Embryonic facial prominence (tissue), 1 donor: Measurements from ENCODE around the gene FLAD1.

Experiments
- DNase-seq: peaks from one replicate; pipeline ENCODE4 v3.0.0-alpha.2; 2016; ENCODE audit errors: extremely low spot score

The FLAD1 gene

DNA sequence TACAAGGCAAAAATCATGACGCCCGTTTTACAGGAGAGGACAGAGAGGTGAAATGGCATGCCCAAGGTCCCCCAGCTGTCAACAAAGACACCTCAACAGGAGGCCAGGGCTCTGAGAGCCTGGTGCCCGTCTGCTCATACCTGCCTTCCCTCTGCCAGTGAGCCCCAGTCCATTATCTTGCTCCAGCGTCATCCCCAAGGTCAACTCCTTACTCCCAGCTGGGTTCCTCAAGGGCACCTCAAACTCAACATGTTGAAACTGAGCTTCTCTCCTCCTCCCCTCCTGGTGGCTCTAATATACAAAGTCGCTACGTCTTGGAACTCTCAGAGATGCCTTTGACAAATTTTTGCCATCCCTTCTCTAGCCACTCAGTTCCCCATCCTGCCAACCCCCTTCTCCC lies 30.5 kb upstream of the FLAD1 start:
- DNase-seq, result no peak

DNA sequence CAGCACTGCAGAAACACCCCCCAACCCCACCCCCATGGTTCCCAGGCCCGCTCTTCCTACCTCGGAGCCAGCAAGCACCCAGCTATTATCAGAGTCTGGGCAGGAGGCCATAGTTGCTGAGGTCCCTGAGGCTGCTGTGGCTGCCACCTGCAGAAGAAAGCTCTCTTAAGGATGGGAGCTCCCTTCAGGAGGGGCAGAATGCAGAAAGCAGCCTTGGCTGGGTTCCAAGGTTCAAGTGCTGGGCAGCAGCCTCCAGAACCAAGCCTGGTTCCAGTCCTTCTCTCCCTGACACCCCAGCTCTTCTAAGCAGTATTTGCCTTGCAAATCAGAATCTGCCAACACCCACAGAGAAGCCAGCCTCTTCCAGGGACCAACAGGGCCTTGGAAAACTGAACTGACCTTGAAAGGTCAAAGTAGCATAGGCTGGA lies 29.5 kb upstream of the FLAD1 start:
- no peak for DNase-seq

DNA sequence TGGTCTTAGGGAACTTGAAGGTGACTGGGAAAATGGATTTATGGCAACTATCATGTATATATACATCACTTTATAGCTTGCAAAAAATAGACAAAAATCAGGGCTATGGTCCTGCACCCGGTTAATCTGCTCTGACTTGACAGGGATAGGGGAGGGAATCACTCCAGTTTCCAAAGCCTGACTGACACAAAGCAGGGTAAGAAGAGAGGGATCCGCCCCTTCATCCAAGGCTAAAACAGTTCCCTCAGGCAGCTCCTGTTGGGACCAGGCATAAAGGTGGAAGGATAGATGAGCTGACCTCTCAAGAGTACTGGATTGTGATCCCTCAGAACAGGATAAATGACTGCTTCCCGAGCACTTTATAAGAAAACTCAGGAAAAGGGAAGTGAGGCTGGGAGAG lies 28.6 kb upstream of the FLAD1 start:
- DNase-seq, result no peak

DNA sequence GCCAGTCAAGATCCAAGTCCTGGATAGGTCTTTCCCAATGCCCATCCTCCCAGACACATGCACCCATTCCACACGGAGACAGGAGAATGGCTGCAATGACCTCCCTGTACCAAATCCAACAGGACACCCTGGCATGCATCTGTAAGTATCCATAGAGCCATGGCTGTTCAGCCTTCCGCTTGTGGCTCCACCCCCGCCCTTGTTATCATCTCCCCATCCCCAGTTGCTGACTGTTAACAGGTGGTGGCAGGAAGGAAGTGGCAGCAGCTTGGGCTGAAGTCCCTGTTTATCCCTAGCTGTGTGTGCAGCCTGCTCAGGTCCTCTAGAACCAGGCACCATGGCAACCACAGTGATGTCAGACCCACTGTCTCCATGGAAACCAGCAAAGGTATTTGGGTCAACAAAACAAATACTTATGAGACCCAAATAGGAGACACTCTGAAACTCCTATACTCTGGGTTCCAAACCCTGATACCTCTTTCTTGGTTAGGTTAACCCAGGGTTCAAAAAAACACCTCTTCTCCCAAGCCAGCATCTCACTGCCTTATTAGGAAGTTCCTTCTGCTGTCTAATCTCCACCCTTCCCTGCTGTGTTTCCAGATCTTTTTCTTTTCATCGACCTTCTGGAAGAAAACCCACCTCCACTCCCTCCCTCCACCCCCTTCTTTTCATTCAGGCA lies 28.0 kb upstream of the FLAD1 start:
- DNase-seq, result peak; percentile 77

DNA sequence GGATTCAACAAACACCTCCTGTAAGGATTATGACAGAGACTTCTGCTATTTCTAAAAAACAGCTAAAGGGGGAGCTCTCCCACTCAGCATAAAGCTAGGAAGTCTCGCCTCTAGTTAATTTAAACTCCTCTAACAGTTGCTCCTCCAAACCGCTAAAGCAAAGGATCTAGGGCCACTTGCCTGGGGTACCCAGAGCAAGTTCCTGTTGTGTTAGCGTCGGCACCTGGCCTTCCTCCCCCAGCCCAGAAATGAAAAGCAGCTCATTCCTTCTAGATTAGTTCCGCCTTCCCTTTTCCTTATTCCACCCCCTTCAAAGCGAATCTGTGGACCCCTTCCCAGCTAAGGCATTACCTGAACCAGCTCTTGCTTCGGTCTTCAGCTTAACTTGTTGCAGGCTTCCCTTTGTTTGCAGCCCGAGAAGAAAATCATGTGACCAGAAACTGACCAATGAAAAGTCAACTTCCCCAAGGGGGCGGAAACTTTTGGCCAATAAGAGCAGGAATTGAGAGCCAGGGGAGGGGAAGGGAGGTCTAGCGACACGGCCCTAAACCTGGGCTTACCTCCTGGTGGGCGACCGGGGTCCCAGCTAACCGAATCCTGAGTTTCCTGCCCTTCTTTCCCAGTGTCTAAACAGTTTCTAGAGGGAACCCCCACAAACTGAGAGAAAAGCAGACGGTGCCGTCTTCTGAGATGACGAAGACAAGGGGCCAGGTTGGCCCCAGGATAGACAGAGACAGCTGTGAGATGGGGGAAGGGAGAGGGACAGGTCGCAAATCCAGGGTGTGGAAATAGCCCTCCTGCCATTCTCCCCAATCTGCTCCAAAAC lies 27.2 kb upstream of the FLAD1 start, which contains the start of gene PBXIP1:
Gene PBXIP1, minus strand, starts transcription at position 382 of the 826 bp plus-strand sequence. CDS start 2,378 bp downstream, outside the sequence.
- peak; percentile 88 for DNase-seq

DNA sequence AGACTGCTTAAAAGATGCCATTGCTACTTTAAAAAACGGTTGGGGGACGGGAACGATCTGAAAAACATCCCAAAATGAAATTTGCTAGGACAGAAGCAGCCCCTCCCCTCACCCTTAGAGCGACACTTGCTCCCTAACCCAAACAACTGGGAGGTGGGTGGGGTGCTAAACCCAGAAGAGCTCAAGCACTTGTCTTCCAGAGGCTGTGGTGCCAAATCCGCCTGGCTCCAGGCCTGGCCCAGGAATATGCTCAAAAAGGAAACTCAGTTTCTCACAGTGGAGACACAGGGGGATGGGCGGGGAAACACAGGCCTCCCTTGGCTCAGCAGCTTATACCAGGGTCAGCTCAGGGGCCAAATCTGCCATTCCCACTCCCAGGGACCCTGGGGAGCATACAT lies 26.6 kb upstream of the FLAD1 start:
- DNase-seq, result no peak

DNA sequence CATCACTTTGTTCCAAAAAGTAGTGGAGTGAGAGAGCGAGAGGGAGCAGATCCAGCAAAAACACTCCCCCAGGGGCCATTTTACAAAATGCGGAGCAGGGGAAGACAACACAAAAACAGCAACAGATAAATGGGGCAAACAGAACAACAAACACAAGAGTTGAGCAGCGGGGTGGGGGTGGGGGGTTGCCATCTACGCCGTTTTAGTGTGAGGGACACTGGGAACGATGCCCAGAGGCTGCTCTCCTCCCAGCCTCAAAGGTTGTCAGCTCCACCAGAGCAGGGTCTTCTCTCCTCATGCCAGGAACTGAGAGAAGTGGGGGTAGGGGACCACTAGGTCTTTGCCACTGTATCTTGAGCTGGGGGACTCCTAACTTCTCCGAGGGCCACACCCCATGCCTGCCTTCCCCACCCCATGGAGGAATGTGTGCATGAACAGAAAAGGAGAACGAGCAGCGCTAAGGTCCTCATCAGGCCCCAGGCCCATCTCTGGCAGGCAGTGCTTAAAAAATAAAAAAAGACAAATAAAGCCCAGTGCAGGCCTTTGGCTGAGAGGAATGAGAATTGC lies 26.0 kb upstream of the FLAD1 start:
- no peak for DNase-seq

DNA sequence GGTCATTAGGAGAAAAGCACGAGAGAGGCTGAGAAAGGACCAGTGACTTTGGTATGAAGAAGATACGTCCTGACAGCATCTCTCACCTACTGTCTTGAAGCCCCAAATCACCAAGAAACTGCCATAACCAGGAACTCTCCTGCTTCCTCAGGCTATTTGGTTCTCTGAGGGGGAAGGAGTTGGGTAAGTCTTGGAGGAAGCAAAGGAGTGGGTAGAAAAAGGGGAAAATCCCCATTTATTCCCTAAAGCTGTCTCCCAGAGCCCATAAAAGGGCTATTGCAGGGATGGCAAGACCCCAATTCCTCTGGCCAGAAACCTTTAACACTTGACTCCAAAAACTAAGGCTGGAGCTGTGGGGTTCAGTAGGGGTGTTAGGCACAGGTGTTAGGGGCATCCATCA lies 25.1 kb upstream of the FLAD1 start:
- DNase-seq, result no peak

DNA sequence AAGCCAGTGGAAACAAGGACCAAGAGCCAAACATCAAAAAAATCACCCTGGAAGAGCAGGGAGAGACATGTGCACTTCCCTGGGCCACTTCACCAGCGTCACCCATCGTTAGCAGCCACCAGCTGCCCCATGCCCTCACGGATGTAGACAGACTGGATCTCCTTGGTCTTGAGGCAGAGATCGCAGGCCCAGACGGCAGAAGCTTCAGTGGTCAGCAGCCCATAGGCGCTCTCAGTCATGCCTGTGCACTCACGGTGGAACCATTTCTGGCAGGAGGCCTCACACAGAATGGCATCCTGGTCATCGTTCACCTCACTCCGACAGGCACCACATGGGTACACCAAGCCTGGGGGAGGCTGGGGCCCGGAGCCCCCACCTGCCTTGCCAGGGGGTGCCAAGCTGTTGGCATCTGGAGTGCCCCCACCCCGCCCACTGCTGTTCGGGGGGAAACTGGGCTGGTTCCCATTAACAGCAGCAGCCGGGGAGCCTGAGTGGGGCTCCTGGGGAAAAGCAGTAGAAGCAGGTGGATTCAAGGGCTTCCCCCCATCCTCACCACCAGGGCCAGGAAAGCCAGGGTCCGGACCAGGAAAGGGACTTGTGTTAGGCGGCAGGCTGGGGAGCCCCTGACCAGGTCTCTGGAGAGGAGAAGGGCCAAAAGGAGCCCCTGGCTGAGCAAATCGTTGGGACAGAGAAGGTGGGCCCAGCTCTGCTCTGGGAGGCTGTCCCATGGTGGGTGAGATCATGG lies 24.3 kb upstream of the FLAD1 start:
- DNase-seq, result no peak

DNA sequence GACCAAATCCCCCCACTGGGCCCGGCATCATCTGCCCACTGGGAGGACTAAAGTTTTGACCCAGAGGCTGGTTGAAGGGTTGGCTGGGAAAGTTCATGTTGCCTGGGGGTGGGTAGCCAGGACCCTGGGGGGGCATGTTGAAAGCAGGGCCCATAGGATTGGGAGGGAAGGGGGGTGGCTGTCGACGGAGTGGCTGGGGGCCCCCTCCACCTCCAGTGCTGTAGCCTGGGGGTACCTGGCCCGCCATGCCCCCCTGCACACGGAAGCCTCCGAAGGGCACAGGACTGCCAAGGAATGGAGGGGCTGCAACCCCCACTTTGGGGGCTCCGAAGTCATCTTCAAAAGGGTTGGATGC lies 23.7 kb upstream of the FLAD1 start:
- DNase-seq, result no peak

DNA sequence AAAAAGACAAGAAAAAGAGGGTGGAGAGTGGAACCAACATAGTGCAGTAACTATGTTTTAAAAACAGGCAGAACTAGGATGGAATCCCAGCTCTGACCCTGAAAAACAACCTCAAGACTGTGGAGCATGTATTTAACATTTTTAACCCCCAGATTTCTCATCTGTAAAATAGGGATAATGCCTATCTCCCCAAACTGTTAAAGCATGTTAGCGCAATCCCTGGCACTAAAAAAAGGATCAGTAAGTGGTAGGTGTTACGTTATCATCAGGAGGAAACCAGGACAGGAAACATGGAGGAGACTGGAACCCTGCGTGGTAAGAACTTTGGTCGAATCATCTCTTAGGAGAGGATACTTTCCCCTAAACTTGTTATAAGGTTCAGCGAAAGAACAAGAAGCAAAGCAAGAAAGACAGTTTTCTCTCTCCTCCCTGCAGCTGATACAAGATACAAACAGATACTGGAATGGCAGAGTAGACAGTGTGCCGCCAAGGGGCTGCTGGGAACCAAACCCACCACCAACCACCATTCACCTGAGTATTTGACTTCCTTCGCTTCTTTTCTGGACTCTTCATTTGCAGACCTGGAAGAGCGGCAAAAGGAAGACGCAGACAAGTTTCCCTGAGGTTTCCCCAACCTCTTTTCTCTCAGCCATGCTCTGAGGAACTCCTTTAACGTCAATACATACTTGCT lies 22.6 kb upstream of the FLAD1 start:
- no peak for DNase-seq

DNA sequence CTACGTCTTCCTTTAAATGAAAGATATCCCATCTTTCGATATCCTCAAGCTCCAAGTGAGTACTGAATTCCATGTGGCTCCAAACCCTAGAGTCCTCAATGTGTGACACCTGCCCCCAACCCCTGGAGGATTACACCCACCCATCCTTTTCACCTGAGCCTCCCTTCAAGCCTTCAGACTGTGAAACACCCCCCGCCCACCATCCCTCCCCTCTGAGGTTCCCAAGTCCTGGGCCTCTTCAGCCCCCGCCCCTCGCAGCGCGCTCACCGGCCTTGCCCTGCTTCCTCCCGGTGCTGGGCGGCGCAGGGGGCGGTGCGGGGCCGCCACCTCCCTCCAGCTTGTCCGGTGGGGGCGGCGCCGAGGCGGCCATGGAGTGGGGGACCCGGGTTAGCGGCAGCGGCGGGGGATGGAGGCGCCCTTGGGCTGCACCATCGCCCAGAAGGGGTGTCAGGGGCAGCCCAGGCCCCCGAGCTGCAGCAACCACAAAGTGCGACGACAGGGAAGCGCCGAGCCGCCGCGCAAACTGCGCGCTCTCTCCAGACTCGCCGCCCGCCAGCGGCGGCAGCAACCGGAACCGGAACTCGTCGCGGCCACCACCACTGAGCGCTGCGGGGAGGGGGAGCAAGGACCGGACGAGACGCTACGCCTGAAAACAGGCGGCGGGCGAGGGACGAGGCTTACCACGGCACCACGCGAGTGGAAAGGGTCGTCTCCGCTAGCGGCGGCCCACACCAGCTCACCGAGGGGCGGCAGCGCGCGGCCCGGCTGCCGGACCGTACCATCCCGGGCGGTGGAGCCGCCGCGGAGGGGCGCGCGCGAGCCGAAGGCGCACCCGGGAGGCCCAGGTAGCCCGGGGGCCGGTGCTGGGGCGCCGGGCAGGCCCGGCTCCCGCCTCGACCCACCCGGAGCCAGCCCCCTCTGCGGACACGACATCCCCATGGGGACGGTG lies 21.7 kb upstream of the FLAD1 start, which contains the start of gene PYGO2:
Gene PYGO2, minus strand, starts transcription at position 576 of the 949 bp plus-strand sequence. Its CDS starts 206 bp downstream, at position 370.
- DNase-seq, result no peak

DNA sequence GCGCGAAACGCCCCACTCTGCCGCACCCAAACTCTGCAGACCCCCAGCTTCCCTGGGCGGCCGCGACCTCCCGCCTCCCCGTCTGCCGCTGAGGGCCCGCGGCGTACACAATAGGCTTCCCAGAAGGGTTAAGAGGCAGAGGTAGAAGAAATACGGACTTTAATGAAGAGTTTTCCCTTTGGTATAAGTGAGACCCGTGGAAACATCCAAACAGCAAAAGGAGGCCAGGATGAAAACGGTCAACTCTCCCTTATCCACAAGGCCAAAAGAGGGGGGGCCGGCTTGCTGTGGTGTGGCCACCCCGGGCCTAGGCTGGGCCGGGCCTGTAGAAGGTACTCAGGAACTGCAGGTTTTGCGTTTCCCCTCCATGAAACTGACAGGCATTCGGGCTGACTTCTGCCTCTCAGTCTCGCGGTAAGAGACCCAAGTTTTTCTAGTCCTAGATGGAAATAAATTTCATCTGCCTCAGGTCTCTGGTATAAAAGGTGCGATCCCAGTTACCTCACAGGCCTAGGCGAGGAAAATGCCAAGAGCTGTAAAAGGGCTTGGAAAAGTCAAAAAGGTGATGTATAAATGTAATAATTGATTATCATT lies 20.9 kb upstream of the FLAD1 start:
- no peak for DNase-seq

DNA sequence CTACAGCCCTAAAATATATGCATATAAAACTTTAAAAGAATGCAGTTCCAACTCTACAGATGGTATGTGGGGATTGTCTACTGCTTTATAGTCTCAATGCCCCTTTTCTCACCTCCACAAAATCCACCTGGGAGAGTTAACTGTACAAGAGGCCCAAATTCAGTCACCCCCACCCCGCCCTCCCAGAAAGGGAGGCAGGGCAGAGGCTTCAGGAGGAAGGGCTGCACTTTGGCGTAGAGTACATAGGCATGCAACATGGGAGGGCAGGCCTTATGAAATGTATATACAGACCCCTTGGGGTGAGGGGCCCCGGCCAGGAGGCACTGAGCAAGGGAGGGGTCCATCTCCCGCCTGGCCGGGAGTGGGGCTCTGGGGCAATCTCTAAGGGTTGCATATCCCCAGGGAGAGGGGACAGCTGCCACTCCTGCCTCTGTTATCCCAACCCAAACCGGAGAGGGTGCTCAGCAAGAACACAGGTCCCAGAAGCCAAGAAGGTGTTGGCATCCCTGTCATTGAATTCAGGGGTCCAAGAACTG lies 20.3 kb upstream of the FLAD1 start:
- no peak for DNase-seq

DNA sequence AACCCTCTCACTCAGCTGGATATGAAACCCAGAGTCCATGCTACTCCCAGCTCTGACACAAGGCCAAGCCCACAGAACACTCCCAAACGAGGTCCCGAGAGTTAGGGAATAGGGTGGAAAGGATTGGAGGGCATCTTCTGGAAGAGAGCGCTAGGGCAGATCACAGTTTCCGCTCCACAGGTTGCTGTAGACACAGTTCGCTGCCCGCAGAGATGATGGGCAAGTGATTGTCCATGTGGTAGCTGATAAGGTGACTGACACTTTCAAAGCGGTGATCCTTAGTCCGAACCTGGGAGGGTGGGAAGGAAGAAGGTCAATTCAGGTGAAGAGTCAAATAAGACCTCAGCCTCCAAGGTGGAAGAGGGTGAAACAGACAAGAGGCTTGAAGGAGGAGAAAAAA lies 19.5 kb upstream of the FLAD1 start:
- no peak for DNase-seq

DNA sequence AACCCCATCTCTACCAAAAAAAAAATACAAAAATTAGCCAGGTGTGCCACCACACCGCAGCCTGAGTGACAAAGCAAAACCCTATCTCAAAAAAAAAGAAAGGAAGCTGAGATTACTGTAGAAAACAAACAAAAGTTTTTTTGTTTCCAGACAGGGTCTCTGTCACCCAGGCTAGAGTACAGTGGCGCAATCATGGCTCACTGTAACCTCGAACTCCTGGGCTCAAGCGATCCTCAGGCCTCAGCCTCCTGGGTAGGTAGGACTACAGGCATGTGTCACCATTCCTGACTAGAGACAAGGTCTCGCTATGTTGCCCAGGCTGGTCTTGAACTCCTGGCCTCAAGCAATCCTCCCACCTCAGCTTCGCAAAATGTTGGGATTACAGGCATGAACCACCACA lies 18.8 kb upstream of the FLAD1 start:
- DNase-seq, result no peak

DNA sequence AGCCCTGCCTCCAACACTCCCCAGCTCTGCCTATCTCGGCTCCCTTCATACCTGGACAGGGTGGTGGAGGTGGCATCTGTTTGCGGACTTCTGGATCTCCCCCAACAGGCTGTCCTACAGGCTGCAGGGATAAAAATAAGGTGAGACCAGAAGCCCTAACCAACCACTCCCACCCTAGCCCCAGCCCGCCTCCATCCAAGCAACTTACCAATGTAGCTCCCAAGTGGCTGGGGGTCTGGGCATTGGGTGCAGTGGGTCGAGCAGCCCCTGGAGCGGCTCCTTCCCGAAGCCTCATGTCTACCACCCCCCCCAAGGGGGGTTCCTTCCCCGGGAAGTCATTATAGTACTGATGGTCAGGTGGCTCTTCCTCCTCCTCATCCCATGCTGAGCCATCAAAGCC lies 17.0 kb upstream of the FLAD1 start:
- no peak for DNase-seq

DNA sequence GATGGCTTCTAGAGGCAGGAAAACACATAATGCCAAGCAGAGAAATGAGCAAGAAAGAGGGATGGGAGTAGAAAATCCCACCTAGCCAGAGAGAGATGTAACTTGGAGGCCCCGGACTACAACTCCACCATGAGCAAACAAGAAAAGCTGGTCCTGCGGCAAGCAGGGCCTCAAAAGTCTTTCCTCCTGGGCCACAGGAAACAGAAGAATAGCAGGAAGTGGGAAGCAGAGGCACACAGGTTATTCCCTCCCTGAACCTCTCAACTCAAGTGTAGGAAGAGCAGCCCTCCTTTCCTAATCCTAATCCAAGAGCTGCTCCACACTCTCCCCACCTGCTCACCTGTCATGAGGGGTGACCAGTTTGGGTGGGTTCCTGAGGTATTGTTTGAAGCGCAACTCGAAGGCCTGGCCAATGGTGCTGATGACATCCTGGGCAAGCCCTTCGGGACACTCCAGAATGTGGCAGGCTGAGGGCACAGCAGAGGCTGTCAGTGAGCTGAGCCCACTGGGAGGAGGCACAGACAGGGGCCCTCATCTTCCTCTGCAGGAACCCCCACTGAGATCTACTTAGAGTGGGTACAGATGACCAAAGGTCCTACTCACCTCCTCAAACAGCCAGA lies 15.7 kb upstream of the FLAD1 start:
- no peak for DNase-seq

DNA sequence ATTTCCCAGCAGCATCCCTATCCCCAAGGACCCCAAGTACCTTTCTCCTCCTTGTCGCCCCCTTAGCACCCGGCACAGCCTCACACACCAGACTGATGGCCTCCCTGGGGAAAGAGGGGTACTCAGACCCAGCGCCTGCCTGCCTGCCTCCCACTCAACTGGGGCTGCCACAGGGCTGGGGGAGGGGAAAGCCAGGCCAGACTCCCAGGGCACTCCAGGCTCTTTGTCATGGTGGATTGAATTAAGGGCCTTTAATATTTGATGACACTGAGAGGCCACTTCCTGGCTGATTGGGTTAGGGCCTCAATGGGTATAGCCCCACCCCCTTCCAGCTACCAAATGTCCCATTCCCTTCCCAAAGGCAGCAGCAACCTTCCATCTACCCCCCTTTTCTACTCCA lies 14.4 kb upstream of the FLAD1 start:
- DNase-seq, result no peak
